ENCODE results near the gene AK2. TPM values are rescaled to one million over a fixed set of nuclear protein-coding genes. Genes with fewer than 3 reads are reported as not detected.
"Not testable (repeated sequence)": the region's sequence is repeated elsewhere in the genome, so short reads cannot be mapped to it uniquely, and the experiment has no call there.

AK2 gene
- total RNA-seq, 1 experiment from 2014 or later = 191 TPM

DNA sequence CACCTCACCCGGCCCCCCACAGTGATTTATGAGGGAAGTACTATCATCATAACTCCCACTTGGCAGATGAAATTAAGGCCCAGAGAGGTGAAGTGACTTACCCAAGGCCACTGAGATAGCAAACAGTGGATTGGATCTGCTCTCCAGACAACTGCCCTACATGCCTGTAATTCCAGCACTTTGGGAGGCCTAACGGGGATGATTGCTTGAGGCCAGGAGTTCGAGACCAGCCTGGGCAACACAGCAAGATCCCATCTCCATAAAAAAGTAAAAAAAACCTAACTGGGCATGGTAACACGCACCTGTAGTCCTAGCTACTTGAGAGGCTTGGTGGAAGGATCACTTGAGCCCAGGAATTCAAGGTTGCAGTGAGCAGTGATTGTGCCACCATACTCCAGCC lies 57.8 kb downstream of the AK2 start:
- H3K9me3 ChIP-seq (ENCODE audit: insufficient read depth, low read depth) = no peaks in the 10 kb centered on the region
- no peak overlapping the region for H3K4me3 ChIP-seq
- H3K27ac ChIP-seq = no peak overlapping the region
- H4K20me1 ChIP-seq (ENCODE audit: insufficient read depth) = no peaks in the 10 kb centered on the region
- peaks cover 34% of the 10 kb centered on the region for H3F3A ChIP-seq (ENCODE audit: insufficient read depth, low read depth)
- no peaks in the 10 kb centered on the region for H3K27me3 ChIP-seq (ENCODE audit: insufficient read depth, low read depth)
- H2AFZ ChIP-seq = no peak overlapping the region
- no peak for DNase-seq
- peaks cover 22% of the 10 kb centered on the region for H3K4me1 ChIP-seq (replicated peaks; ENCODE audit: insufficient read depth)
- no peaks in the 10 kb centered on the region for H3K9me2 ChIP-seq (ENCODE audit: insufficient read depth)
- no peaks in the 10 kb centered on the region for H3K36me3 ChIP-seq (ENCODE audit: low read depth)
- BruUV-seq (replicated peaks) = no TSS peak
- H3K79me2 ChIP-seq (ENCODE audit: low read depth) = no peaks in the 10 kb centered on the region
- ChIA-PET CTCF (no interaction called here), POLR2A (ENCODE audit: unreplicated experiment) (no interaction called here)
- TF ChIP-seq CTCF (conservative IDR thresholded peaks at IDR 0.05) (no peak), EZH2 (IDR thresholded peaks at IDR 0.05; ENCODE audit: low read depth) (no peak)
- intact Hi-C loops (cut with micrococcal nuclease; ENCODE audit: unreplicated experiment) = no loop called here
- H3K4me2 ChIP-seq = no peak overlapping the region

GRCh38 chr1:32977546-32978087 lies 59.1 kb downstream of the AK2 start:
- Histone ChIP-seq H3K79me2 (ENCODE audit: low read depth) (no peaks in the 10 kb centered on the region), H3K27ac (no peak overlapping the region), H3K9me2 (ENCODE audit: insufficient read depth) (no peaks in the 10 kb centered on the region), H3K36me3 (ENCODE audit: low read depth) (no peaks in the 10 kb centered on the region), H3K4me3 (no peak overlapping the region), H4K20me1 (ENCODE audit: insufficient read depth) (no peaks in the 10 kb centered on the region), H3K9me3 (ENCODE audit: insufficient read depth, low read depth) (no peaks in the 10 kb centered on the region), H2AFZ (no peak overlapping the region), H3K4me2 (no peak overlapping the region), H3K4me1 (replicated peaks; ENCODE audit: insufficient read depth) (peaks cover 23% of the 10 kb centered on the region), H3F3A (ENCODE audit: insufficient read depth, low read depth) (peaks cover 30% of the 10 kb centered on the region), H3K27me3 (ENCODE audit: insufficient read depth, low read depth) (no peaks in the 10 kb centered on the region)
- ChIA-PET POLR2A (ENCODE audit: unreplicated experiment) (no interaction called here), CTCF (no interaction called here)
- no TSS peak for BruUV-seq (replicated peaks)
- intact Hi-C loops (cut with micrococcal nuclease; ENCODE audit: unreplicated experiment) = no loop called here
- TF ChIP-seq EZH2 (IDR thresholded peaks at IDR 0.05; ENCODE audit: low read depth) = no peak
- DNase-seq = no peak

DNA sequence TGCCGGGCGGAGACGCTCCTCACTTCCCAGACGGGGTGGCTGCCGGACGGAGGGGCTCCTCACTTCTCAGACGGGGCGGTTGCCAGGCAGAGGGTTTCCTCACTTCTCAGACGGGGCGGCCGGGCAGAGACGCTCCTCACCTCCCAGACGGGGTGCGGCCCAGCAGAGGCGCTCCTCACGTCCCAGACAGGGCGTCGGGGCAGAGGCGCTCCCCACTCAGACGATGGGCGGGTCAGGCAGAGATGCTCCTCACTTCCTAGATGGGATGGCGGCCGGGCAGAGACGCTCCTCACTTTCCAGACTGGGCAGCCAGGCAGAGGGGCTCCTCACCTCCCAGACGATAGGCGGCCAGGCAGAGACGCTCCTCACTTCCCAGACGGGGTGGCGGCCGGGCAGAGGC lies 61.6 kb downstream of the AK2 start:
- H3K9me2 ChIP-seq (ENCODE audit: insufficient read depth); H3K4me3 ChIP-seq; H3K36me3 ChIP-seq (ENCODE audit: low read depth); DNase-seq; H2AFZ ChIP-seq; H3K27ac ChIP-seq; POLR2A ChIA-PET (ENCODE audit: unreplicated experiment); H3K9me3 ChIP-seq (ENCODE audit: insufficient read depth, low read depth); H3K27me3 ChIP-seq (ENCODE audit: insufficient read depth, low read depth); H3K79me2 ChIP-seq (ENCODE audit: low read depth); BruUV-seq (replicated peaks); H3K4me2 ChIP-seq; intact Hi-C loops (cut with micrococcal nuclease; ENCODE audit: unreplicated experiment); H4K20me1 ChIP-seq (ENCODE audit: insufficient read depth); CTCF ChIA-PET: not testable (repeated sequence)
- Histone ChIP-seq H3K4me1 (replicated peaks; ENCODE audit: insufficient read depth) (peaks cover 11% of the 10 kb centered on the region), H3F3A (ENCODE audit: insufficient read depth, low read depth) (peaks cover 21% of the 10 kb centered on the region)

DNA sequence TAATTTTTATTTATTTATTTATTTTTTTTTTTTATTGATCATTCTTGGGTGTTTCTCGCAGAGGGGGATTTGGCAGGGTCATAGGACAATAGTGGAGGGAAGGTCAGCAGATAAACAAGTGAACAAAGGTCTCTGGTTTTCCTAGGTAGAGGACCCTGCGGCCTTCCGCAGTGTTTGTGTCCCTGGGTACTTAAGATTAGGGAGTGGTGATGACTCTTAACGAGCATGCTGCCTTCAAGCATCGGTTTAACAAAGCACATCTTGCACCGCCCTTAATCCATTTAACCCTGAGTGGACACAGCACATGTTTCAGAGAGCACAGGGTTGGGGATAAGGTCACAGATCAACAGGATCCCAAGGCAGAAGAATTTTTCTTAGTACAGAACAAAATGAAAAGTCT lies 63.2 kb downstream of the AK2 start:
- H3K9me3 ChIP-seq (ENCODE audit: insufficient read depth, low read depth); BruUV-seq (replicated peaks); H3K79me2 ChIP-seq (ENCODE audit: low read depth); POLR2A ChIA-PET (ENCODE audit: unreplicated experiment); H3K27ac ChIP-seq; H2AFZ ChIP-seq; DNase-seq; H3K27me3 ChIP-seq (ENCODE audit: insufficient read depth, low read depth); intact Hi-C loops (cut with micrococcal nuclease; ENCODE audit: unreplicated experiment); H4K20me1 ChIP-seq (ENCODE audit: insufficient read depth); H3K9me2 ChIP-seq (ENCODE audit: insufficient read depth); CTCF ChIA-PET; H3K36me3 ChIP-seq (ENCODE audit: low read depth): not testable (repeated sequence)
- Histone ChIP-seq H3F3A (ENCODE audit: insufficient read depth, low read depth) (peaks cover 34% of the 10 kb centered on the region), H3K4me3 (peak overlapping the region; percentile 80; the same call in 1 of the 2 replicates), H3K4me2 (peak overlapping the region; percentile 100; the same call in 1 of the 2 replicates), H3K4me1 (replicated peaks; ENCODE audit: insufficient read depth) (peaks cover 25% of the 10 kb centered on the region)
